CD4-positive, alpha-beta T cell treated with Interleukin-15 for 1 hour (primary cell): ENCODE data around the gene C4orf54.

Experiments
- DNase-seq: peaks from one replicate; pipeline ENCODE4 v3.0.0-alpha.2; 2020

C4orf54 gene

DNA sequence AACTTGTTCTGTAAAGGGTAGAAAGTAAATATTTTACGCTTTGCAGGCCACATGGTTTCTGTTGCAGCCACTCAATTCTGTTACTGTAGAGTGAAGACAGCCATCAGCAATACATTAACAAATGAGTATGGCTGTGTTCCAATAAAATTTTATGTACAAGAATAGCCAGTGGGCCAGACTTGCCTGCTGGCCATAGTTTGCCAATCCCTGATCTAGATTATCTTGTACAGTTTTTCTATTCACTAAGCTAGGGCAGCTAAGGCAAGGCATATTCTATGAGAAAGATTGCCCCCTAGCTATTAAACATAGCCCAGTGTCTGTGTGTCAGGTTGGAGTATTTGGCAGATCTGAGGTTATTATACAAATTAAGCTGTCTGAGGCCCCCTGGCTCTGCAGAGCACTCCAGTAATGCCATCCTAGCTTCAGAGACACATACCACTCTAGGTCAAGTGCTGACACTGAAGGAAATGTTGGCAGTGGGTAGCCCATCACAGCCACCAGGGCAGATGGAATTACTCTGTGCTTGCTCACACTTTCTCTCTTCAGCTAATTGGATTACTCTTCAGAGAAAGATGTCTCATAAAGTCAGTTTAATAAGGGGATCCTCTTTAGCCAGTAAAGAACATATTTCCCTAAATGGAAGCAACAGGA, 42.3 kb downstream of the C4orf54 start:
- DNase-seq, result no peak

DNA sequence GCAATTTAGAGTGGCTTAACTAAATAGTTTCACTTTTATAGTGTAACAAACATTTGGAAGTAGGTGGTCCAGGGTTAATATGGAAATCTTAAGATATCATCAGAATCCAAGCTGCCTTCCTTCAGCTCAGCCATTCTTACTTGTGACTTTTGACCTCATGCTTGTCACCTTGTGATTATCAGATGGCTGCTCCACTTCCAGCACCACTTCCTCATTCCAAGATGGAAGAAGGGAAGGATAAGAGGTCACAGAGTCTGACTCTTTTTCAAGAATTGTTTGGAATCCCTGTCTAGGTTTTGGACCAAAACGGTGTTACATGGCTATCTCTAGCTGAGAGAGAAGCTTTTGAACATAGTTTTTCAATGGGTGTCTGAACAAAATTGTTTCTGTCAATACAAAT, 43.1 kb downstream of the C4orf54 start:
- DNase-seq, result no peak

DNA sequence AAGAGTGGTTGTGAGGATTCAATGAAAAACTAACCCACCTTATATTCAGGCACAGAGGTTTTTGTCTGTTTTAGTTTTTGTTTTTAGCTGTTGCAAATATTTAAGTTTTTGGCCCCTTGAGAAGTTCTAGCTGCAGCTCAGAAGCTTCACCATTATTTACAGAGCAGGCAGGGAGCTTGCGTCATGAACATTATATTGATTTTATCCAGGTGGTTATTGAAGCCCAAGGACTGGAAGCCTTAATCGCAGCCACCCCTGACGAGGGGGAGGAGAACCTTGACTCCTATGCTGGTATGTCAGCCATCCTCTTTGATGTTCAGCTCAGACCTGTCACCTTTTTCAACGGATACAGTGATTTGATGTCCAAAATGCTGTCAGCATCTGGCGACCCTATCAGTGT, 44.9 kb downstream of the C4orf54 start:
- no peak for DNase-seq

DNA sequence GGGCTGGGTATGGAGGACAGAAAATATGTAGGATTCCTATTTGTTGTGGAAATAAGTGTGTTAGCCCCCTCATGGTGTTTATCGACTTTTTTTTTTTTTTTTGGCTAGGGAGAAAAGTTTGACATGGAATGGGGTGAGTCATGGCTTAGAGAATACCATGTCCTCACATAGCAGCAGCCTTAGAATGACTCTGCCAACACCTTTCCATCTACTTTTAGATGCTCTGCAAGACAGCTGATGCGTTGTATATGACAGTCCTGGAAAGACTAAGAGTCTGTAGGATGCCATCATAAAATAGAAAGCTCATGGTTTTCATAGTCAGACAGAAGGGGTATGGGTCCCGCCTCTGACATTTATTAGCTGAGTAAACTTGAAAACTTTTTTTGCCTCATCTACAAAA, 45.3 kb downstream of the C4orf54 start:
- DNase-seq, result no peak

DNA sequence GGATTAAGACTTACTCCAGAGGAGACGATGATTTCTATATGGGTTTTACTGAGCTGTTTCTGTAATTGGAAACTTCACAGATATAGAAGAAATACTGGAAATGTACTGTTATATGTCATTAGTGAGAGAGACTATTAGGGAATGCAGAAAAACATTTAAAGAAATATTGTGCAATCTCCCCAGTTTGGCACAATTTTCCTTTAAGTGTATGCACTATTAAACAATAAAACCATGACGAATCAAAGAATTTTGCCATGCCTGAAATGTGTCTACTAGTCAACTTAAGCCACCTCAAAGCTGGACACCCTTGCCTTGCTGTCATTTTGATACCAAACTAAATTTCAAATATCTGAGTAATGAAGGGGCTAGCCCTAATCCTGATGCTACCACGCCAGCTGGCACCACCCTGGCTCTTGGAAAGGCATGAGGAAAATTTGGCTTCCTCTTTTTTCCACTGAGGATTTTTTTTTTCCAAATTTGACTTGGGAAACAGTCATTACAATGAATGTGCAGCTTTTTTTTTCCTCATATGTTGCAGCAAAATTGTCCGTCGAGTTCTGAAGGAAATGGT, 46.9 kb downstream of the C4orf54 start:
- DNase-seq, result no peak

DNA sequence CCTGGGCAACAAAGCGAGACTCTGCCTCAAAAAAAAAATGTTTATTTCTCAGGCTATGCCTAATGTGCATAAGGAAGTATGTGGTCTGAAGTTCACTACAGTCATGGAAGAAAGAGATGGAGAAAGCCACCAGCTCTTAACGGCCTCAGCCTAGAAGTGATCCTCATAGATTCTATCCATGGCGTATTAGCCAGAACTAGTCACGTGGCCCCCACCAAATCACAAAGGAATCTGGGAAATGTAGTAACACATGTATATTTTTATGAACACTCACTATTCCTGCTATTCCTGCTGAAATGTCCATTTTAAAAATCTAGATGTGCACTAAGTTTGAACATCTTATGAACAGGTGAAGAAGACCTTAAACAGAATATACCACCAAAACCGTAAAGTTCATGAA, 49.2 kb downstream of the C4orf54 start:
- DNase-seq, result no peak
